AG04449 (cell line): ENCODE data around the gene ADIPOQ.

Source experiments
- CTCF ChIA-PET: fragments of 350-600 bp; formaldehyde crosslinking; extraction: SDS; loops from one replicate; lab custom pipeline; 2021; ENCODE audit warnings: antibody characterized with exemption; lab: Yijun Ruan, JAX
- POLR2A ChIA-PET: fragments of 400-600, 350-600 bp; formaldehyde crosslinking; extraction: SDS; loops from one replicate; lab custom pipeline; 2020; ENCODE audit warnings: antibody characterized with exemption, inconsistent platforms; lab: Yijun Ruan, JAX
- DNase-seq: peaks from one replicate; pipeline ENCODE4 v3.0.0-alpha.2; 2010; ENCODE audit warnings: low read depth, low spot score
- H3K4me3 ChIP-seq: 2 replicates; pipeline ENCODE4 v1.5.1; 2011; ENCODE audit warnings: low read depth, mild to moderate bottlenecking, control low read depth, low read length
- TF ChIP-seq, protein P1 (sequence below): IDR thresholded peaks from one replicate; pipeline ENCODE4 v1.5.1; 2011; ENCODE audit warnings: mild to moderate bottlenecking, moderate library complexity, low read length, control low read depth, inconsistent platforms; ENCODE audit not compliant: insufficient read depth; ENCODE audit errors: missing control alignments

Gene ADIPOQ

DNA sequence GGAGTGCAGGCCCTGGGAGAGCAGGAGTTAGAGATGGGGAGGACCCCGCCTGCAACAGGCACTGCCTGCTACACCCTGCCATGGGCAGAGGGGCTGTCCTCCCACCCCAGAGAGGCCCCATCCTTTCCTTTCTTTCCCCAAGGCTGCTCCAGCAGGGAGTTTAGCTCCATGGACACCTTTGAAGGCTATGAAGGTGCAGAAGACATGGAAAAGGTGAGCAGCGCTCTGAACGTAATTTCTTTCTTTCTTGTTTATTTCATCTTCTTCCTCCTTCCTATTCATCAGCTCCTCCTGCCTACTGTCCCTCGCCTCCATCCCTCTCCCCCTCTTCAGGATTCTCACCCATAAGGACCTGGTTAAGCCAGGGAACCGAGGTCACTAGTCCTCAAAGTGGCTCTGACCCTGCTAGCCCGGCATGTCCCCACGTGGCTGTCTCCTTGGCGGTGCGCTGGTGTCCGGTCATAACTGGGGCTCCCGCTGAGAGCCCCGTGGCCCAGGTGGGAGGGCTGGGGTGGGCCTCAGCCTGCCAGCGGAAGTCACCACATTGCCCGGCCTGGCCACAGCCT, 16.0 kb upstream of the ADIPOQ start:
- TF ChIP-seq, protein P1, sequence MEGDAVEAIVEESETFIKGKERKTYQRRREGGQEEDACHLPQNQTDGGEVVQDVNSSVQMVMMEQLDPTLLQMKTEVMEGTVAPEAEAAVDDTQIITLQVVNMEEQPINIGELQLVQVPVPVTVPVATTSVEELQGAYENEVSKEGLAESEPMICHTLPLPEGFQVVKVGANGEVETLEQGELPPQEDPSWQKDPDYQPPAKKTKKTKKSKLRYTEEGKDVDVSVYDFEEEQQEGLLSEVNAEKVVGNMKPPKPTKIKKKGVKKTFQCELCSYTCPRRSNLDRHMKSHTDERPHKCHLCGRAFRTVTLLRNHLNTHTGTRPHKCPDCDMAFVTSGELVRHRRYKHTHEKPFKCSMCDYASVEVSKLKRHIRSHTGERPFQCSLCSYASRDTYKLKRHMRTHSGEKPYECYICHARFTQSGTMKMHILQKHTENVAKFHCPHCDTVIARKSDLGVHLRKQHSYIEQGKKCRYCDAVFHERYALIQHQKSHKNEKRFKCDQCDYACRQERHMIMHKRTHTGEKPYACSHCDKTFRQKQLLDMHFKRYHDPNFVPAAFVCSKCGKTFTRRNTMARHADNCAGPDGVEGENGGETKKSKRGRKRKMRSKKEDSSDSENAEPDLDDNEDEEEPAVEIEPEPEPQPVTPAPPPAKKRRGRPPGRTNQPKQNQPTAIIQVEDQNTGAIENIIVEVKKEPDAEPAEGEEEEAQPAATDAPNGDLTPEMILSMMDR, result no peak
- CTCF ChIA-PET, result interaction anchor here (1.0 to 6.0 kb wide), 4 partner anchors 23 to 341 kb away, joined by 4 to 45 read pairs (median 4); no protein-coding TSS in a partner anchor
- POLR2A ChIA-PET, result interaction anchor here (1.7 to 1.8 kb wide), 2 partner anchors 42 to 44 kb away, joined by 5 to 6 read pairs; partner anchors contain the start of gene EIF4A2
- H3K4me3 ChIP-seq, result peak overlapping the region; percentile 64
- no peak for DNase-seq

DNA sequence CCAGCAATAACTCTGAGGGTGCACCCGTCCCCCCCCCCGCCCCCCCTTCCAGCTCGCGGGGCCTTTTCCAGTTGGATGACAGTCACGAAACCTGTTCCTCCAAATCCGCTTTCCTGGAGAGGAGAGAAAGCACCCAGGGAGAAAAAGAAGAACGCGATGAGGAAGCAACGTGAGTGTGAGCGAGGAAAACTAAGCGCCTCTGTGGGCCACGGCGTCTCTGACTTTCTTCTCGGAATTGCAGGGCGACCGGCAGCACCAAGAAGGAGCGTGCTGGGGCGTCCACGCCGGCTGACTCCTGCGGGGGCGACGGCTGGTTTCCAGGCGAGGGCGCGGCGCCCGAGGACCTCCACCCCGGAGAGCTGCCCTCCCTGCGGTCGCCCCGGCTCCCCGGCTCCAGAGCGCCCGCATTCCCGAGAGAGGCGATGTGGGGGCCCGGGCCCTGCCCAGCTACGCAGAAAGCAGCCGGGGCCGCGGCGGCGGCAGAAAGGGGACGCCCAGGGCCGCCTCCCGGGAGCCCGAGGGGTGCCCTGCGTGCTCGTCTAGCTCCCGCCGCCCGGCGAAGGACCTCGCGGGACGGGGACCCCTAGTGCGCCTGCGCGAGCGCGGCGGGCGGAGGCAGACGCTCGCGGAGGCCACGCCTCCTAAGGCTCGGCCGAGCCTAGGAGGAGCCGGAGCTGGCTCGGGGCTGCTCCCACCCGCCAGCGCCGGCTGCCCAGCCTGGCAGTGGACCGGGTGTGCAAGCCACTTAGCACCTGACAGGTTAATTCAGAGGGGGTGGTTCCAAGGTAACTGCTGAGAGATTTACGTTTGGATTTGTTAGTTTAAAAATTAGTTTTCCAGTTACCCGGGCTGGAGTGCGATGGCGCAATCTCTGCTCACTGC, 15.3 kb upstream of the ADIPOQ start:
- ChIA-PET POLR2A (interaction anchor here (1.0 to 1.8 kb wide), 3 partner anchors 43 to 338 kb away, joined by 5 to 6 read pairs (median 5); partner anchors contain the start of gene EIF4A2), CTCF (interaction anchor here (0.9 to 6.0 kb wide), 6 partner anchors 22 to 340 kb away, joined by 4 to 45 read pairs (median 4); partner anchors contain the start of gene RPL39L)
- DNase-seq, result no peak
- TF ChIP-seq, protein P1, result no peak
- peak overlapping the region; percentile 64 for H3K4me3 ChIP-seq

DNA sequence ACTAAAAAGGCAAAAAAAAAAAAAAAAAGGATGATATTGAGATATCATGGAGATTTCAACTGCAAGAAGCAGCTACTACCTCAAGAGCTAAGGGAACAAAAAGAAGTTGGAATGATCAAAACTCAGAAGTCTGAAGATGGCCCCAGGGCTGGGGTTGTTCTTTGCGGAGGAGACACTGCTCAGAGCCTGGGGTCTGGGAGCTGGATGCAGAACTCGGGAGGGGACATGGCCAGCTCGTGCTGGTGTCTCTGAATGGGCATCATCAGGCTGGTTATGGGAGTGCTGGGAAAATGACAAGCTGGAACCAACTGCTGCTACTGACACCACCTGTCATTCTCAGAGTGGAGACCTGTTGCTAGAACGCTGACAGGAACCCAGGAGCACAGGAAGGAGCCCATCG, 14.2 kb upstream of the ADIPOQ start:
- TF ChIP-seq, protein P1, result no peak
- no peak for DNase-seq
- ChIA-PET CTCF (interaction anchor here (1.0 to 6.0 kb wide), 3 partner anchors 212 to 312 kb away, joined by 5 to 45 read pairs (median 5); partner anchors contain the start of gene RPL39L), POLR2A (interaction anchor here (1.7 kb wide), 1 partner anchor 44 kb away, joined by 5 read pairs; no protein-coding TSS in a partner anchor)
- no peak overlapping the region for H3K4me3 ChIP-seq

DNA sequence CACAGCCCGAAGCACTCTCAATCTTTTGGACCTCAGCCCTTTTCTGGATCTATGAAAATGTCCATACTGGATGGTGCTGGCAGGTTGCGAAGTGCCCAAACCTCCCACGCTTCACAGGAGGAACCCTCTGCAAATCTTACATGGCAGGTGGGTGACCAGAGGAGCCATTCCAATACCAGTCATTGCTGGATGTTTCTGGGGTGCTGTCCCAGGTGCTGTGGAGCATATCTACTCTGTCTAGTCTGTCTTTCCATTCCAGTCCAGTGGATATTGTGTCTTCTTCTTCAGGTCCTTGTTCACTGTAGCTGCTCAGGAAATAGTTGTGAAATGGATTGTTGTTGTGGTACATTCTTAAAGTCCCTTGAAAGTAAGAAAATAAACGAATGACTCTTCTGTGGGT, 10.7 kb upstream of the ADIPOQ start:
- ChIA-PET POLR2A (no interaction called here), CTCF (no interaction called here)
- H3K4me3 ChIP-seq, result no peak overlapping the region
- TF ChIP-seq, protein P1, result no peak
- DNase-seq, result no peak

DNA sequence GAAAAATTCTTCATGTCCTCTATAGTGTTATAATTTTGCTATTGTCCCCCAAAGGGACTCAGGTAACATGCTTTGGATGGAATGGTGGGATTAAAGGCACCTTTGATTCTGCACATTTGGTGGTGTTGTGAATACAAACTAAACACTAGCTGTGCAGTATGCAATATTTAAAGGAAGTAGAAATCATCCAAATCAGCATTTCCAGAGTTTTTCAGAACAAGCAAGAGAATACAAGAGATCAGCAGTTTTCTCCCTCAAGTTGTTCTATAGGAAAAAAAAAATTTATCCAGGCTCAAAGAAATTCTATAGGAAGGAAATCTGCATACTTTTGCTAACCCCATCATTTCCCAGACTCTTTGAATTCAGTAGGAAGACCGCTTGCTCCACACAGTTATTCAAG, 10.2 kb upstream of the ADIPOQ start:
- CTCF ChIA-PET, result no interaction called here
- POLR2A ChIA-PET, result no interaction called here

More for the DNA sequence above, 10.2 kb upstream of the ADIPOQ start:
- TF ChIP-seq, protein P1, result no peak
- DNase-seq, result no peak
- no peak overlapping the region for H3K4me3 ChIP-seq
